GM12891 (cell line): ENCODE results near the gene NPIPB4.
"Not testable (repeated sequence)": the region's sequence is repeated elsewhere in the genome, so short reads cannot be mapped to it uniquely, and the experiment has no call there.

Experiments
- POLR2A ChIP-seq: IDR thresholded peaks from 2 replicates; pipeline ENCODE4 v1.6.1; 2011; ENCODE audit warnings: low read depth, low read length, control low read depth
- POLR2AphosphoS5 ChIP-seq: IDR thresholded peaks from 2 replicates; pipeline ENCODE4 v1.6.1; 2011; ENCODE audit warnings: low read depth, low read length, control low read depth

DNA sequence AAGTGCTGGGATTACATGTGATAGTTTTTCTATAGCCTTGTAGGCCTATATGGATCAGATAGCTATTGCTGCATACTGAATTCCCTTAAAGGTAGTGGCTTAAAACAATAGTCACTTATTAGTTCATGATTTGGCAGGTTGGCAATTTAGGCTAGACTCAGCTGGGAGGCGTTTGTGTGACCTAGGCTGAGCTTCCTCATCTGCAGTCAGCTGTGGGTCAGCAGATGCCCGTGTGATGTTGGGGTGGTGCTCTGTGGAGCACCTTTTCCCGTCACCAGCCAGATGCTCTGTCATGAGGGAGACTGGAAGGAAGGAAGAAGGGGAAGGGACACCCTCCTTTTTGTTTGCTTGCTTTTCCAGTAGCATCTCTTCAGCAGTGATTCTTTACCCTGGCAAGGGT, 64.2 kb downstream of the NPIPB4 start:
- not testable (repeated sequence) for TF ChIP-seq POLR2AphosphoS5, POLR2A
